H7 (cell line): ENCODE measurements around the gene NARF. TPM values are rescaled to one million over a fixed set of nuclear protein-coding genes. Genes with fewer than 3 reads are reported as not detected.

Source experiments
- DNase-seq: peaks from one replicate; pipeline ENCODE4 v3.0.0; 2012
- H3K27me3 ChIP-seq: 2 replicates; pipeline ENCODE4 v1.6.0; 2011; ENCODE audit warnings: mild to moderate bottlenecking, low read length; ENCODE audit not compliant: control insufficient read depth, insufficient read depth
- H3K36me3 ChIP-seq: replicated peaks from 2 replicates; pipeline ENCODE4 v1.5.1; 2011; ENCODE audit warnings: low read length; ENCODE audit not compliant: control insufficient read depth, insufficient read depth
- H3K4me3 ChIP-seq: 2 replicates; pipeline ENCODE4 v1.5.1; 2011; ENCODE audit warnings: low read depth, mild to moderate bottlenecking, control low read depth, low read length, moderate library complexity; ENCODE audit not compliant: insufficient read depth
- total RNA-seq: library from RNA; depleted of rRNA; stranded (reverse); fragments of >200 nt; shearing (Covaris generic); gene quantifications from 2 replicates; pipeline ENCODE4 v1.2.3, GENCODE V29; 2014

The NARF gene
- total RNA-seq, 1 experiment from 2014 or later = 42.2 TPM

DNA sequence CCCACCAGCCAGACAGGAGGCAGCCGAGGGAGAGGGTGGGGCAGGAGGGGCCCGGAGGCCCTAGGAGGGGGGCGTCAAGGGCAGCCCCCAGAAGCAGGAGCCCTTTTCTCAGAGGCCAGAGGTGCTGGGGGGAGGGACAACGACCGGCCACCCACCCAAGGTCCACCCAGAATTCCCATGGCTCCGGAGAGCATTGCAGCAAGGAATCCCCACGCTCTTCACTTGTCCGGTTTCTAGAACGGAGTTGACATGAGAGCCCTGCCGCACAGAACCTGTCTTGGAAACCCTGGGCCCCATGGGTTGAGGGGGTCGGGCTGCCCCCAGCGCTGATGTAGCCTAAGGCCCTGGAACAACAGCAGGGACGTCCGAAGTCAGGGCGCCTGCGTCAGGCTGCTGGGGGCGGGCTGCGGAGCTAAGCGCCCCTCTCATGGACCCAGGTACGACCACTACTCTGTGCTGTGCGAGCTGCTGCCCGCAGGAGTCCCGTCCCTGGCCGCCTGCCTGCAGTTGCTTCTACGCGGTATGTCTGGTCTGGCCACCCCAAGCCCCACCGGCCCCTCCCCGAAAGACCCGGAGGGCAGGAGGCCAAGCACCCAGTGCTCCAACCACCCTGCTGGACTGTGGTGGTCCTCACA is 19.2 kb upstream of the NARF start:
- peak; percentile 69 for DNase-seq
- Histone ChIP-seq H3K36me3 (peaks cover 1% of the 10 kb centered on the region; the same call in 1 of the 2 replicates), H3K4me3 (no peak overlapping the region), H3K27me3 (no peaks in the 10 kb centered on the region)

DNA sequence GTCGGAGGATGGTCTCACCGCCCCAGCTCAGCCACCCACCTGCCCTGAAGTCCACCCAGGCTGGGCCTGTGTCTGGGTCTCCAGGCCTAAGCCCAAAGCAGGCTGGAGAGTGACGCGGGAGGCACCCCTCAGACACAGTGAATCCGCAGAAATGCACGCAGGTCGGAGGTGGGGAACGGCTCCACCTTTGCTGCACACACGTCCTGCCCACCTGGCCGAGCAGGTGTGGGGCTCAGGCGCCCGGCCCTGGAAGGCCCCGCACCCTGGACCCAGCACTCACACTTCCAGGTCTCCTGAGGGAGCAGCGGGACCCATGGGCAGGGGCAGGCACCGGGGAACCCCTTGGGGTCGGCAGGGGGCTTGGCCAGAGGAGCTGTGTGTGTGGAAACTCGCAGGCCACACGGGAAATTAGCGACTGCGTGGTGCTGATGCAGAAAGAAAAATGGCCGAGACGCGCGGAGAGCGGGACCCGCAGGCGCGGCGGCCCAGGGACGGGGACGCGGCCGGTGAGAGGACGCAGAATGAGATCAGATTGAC is 18.6 kb upstream of the NARF start:
- Histone ChIP-seq H3K4me3 (no peak overlapping the region), H3K27me3 (no peaks in the 10 kb centered on the region), H3K36me3 (peaks cover 1% of the 10 kb centered on the region; the same call in 1 of the 2 replicates)
- peak; percentile 77 for DNase-seq

- no peak overlapping the region for H3K4me3 ChIP-seq
- peaks cover 1% of the 10 kb centered on the region; the same call in 1 of the 2 replicates for H3K36me3 ChIP-seq
- DNase-seq = peak; percentile 84
- no peaks in the 10 kb centered on the region for H3K27me3 ChIP-seq
Observed at GRCh38 chr17:82440469-82440981, 18.0 kb upstream of the NARF start.

- Histone ChIP-seq H3K4me3 (no peak overlapping the region), H3K27me3 (no peaks in the 10 kb centered on the region), H3K36me3 (peaks cover 1% of the 10 kb centered on the region)
- DNase-seq = peak; percentile 84
Observed at GRCh38 chr17:82440991-82441627, 17.4 kb upstream of the NARF start.

- H3K4me3 ChIP-seq = no peak overlapping the region
- peak; percentile 62 for DNase-seq
Observed at GRCh38 chr17:82441691-82442487, 16.7 kb upstream of the NARF start.

GRCh38 chr17:82442643-82443464 is 15.7 kb upstream of the NARF start:
- no peak overlapping the region for H3K4me3 ChIP-seq
- peaks cover 1% of the 10 kb centered on the region for H3K36me3 ChIP-seq
- no peaks in the 10 kb centered on the region for H3K27me3 ChIP-seq
- no peak for DNase-seq

More at GRCh38 chr17:82441691-82442487, 16.7 kb upstream of the NARF start:
- Histone ChIP-seq H3K36me3 (peaks cover 1% of the 10 kb centered on the region), H3K27me3 (no peaks in the 10 kb centered on the region)

DNA sequence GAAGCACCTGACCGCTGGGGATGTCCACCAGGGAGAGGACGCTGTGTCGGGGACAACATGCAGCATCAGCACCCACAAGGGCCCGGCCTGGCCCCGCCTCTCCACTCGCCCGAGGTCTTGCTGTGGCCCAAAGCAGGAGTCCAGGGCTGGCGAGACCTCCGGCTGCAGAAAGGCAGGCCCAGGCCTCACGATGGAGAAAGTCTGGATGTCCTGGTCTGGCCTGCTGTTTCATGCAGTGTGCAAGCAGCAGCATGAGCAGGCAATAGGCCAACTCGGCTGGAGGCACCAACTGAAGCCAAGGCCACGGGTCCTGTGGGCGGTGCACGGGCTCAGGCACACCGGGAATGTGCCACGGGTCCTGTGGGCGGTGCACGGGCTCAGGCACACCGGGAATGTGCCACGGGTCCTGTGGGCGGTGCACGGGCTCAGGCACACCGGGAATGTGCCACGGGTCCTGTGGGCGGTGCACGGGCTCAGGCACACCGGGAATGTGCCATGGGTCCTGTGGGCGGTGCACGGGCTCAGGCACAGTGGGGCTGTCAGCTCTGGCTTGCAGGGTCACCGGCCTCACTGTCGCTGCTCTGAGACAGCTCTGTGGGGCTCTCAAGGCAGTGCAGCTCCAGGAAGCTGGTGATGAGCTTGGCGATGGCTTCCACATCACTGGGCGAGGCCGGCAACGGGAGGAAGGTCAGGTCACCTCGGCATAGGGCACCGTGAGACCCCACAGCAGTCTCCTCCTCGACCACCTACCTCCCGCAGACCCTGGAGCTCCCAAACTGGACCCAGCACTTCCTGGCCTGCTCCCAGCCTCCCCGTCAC is 14.9 kb upstream of the NARF start:
- Histone ChIP-seq H3K4me3 (no peak overlapping the region), H3K27me3 (no peaks in the 10 kb centered on the region), H3K36me3 (peaks cover 1% of the 10 kb centered on the region)
- no peak for DNase-seq

DNA sequence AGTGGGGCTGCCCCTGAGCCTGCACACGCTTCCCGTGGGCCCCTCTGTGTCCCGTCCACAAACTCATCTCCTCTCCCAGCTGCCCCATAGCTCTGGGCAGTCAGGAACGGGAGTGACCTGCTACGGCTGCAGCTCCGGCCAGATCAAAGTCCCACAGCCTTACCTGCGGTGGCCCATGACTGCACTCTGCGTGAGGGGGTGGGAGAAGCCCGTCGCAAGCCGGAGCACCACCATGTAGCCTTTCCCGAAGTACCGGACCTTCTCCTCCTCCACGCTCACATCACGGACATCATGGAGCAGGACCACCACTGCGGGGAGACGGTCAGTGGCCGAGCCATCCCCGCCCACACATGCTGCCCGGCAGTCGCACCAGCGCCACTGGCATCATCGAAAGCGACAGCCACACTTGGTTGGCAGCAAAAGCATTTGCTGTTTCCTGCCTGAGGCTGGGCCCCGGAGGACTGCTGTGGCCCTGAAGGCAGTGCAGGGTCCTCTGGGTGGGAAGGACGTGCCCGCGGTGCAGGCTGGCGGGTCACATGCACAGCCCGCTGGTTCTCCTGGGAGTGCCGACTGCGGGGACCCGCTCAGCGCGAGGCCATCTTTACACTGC is 14.2 kb upstream of the NARF start:
- no peak for DNase-seq

DNA sequence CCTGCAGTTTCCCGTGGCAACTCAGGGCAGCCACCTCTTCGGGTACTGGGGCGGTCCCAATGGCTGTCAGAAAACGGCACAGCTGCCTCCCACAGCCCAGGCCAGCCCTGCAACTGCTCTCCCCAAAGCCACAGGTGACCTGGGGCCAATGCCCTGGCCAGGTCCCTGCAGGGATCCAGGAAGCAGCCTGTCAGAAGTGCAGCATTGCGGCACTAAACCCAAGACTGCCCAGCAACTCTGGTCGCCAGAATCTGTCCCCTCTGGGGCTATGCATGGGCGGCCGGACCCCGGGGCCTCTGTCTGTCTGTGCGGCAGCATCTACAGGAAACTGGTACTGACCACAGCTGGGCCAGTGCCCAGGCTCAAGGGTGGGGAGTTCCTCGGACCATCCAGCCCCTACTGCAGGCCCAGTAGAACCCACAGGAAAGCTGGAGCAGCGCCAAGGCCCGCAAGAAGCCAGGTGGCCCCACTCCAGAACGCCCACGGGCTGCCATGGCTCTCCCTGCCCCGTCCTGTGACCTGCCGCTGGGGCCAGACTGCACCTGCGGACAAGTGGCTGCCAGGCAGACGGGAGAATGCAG is 13.5 kb upstream of the NARF start:
- Histone ChIP-seq H3K4me3 (no peak overlapping the region), H3K27me3 (no peaks in the 10 kb centered on the region), H3K36me3 (peaks cover 1% of the 10 kb centered on the region)
- no peak for DNase-seq

More for the DNA sequence above, 14.2 kb upstream of the NARF start:
- H3K27me3 ChIP-seq = no peaks in the 10 kb centered on the region
- H3K36me3 ChIP-seq = peaks cover 1% of the 10 kb centered on the region
- no peak overlapping the region for H3K4me3 ChIP-seq

DNA sequence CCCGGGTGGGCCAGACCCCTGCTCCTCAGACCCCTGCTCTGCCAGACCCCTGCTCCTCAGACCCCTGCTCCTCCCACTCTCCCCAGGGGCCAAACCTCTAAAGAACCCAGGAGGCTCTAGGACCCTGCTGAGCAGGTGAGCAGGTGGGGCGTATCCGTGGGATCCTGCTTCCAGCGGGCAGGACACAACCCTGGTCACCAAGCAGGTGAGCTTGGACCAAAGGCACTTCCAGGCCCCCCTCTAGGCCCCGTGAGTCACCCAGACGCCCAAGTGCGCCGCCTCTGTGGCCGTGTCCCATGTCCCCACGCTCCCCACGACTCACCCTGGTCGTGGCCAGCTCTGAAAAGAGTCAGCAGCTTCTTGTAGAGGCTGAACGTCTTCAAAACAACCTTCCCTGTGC is 13.0 kb upstream of the NARF start:
- Histone ChIP-seq H3K36me3 (peaks cover 1% of the 10 kb centered on the region), H3K4me3 (no peak overlapping the region), H3K27me3 (no peaks in the 10 kb centered on the region)
- DNase-seq = no peak

DNA sequence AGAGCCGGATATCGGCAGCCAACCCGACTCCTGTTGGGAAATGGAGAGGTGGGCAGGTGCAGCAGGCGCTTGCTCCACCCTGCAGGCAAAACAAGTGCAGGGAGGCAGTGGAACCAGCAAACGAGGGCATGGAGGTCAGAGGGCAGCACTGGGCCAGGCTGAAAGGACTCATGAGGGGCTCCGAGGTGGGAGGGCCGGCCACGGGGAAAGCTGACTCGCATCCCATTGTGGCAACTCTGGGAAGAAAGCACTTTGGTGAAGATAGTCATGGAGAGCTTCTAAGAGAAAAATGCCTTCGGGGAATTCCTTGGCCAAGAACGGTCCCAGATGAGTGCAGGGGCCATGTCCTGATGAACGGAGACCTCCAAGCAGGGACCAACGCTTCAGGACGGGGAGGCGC is 12.4 kb upstream of the NARF start:
- no peaks in the 10 kb centered on the region for H3K27me3 ChIP-seq
- DNase-seq = no peak
- H3K4me3 ChIP-seq = no peak overlapping the region
- H3K36me3 ChIP-seq = peaks cover 1% of the 10 kb centered on the region

DNA sequence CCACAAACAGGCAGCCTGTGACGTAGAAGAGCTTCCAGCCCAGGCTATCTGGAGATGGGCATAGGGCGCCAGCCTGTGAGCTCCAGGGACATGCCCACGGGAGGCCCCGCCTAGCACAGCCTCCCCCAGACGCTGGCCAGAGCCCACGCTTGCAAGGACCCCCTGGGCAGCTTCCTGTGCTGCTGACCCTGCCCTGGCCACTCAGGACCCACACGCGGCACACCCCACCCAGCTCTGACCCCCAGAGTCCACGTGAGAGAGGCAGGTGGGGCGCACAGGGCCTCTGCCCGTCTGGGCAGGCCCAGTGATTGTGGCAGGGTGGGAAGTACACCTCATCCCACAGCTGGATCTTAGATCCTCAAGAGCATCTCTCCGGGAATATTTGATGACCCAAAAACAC is 11.9 kb upstream of the NARF start:
- Histone ChIP-seq H3K36me3 (peaks cover 1% of the 10 kb centered on the region), H3K4me3 (no peak overlapping the region), H3K27me3 (no peaks in the 10 kb centered on the region)
- DNase-seq = no peak

- no peak for DNase-seq
- H3K27me3 ChIP-seq = no peaks in the 10 kb centered on the region
- H3K4me3 ChIP-seq = no peak overlapping the region
Observed at GRCh38 chr17:82447876-82448275, 10.7 kb upstream of the NARF start.

More at GRCh38 chr17:82447876-82448275, 10.7 kb upstream of the NARF start:
- peaks cover under 1% of the 10 kb centered on the region for H3K36me3 ChIP-seq
